SU-DHL-6 (cell line): ENCODE results near the gene MYO5C.

Source experiments
- H2AFZ ChIP-seq: fragments of 200-600 bp; sonication (generic); 2 replicates; pipeline ENCODE4 v1.6.1; 2014; ENCODE audit warnings: low read depth, mild to moderate bottlenecking, moderate library complexity, mixed read lengths, antibody characterized with exemption, low read length; ENCODE audit not compliant: severe bottlenecking
- H3F3A ChIP-seq: fragments of 200-600 bp; shearing (Covaris generic); 2 replicates; pipeline ENCODE4 v1.6.0; 2016; ENCODE audit warnings: antibody characterized with exemption, mild to moderate bottlenecking; ENCODE audit not compliant: insufficient read depth
- H3K27ac ChIP-seq: fragments of 200-600 bp; sonication (generic); 2 replicates; pipeline ENCODE4 v1.5.1; 2016; ENCODE audit warnings: low read depth, mild to moderate bottlenecking, low read length, moderate library complexity, mixed read lengths
- H3K27me3 ChIP-seq: fragments of 200-600 bp; sonication (generic), shearing (Covaris generic); 2 replicates; pipeline ENCODE4 v1.6.0; 2014; ENCODE audit warnings: mild to moderate bottlenecking, low read length
- H3K36me3 ChIP-seq: fragments of 200-600 bp; sonication (generic); 2 replicates; pipeline ENCODE4 v1.6.1; 2014; ENCODE audit warnings: mild to moderate bottlenecking, low read length, mixed read lengths
- H3K4me2 ChIP-seq: fragments of 300-600, 200-600 bp; shearing (Covaris generic), sonication (generic); 2 replicates; pipeline ENCODE4 v1.6.0; 2014; ENCODE audit warnings: low read length, low read depth, mild to moderate bottlenecking; ENCODE audit not compliant: poor library complexity, severe bottlenecking
- H3K4me3 ChIP-seq: fragments of 200-600 bp; sonication (generic); 2 replicates; pipeline ENCODE4 v1.5.1; 2014; ENCODE audit warnings: antibody characterized with exemption, low read length, mild to moderate bottlenecking, mixed read lengths; ENCODE audit not compliant: insufficient read depth, poor library complexity, severe bottlenecking
- H3K79me2 ChIP-seq: fragments of 200-600 bp; sonication (generic); 2 replicates; pipeline ENCODE4 v1.6.1; 2014; ENCODE audit warnings: mild to moderate bottlenecking, low read length, moderate library complexity; ENCODE audit not compliant: insufficient read depth
- H3K9ac ChIP-seq: fragments of 200-600 bp; sonication (generic); 2 replicates; pipeline ENCODE4 v1.7.0; 2014; ENCODE audit warnings: mild to moderate bottlenecking, low read length
- H3K9me2 ChIP-seq: fragments of 200-600 bp; sonication (generic); replicated peaks from 2 replicates; pipeline ENCODE4 v1.6.1; 2014; ENCODE audit warnings: low read length; ENCODE audit not compliant: insufficient read depth
- H3K9me3 ChIP-seq: fragments of 200-600 bp; sonication (generic); 2 replicates; pipeline ENCODE4 v1.6.1; 2014; ENCODE audit warnings: low read length, mixed read lengths; ENCODE audit not compliant: insufficient read depth
- H4K20me1 ChIP-seq: fragments of 200-600 bp; sonication (generic); 2 replicates; pipeline ENCODE4 v1.6.1; 2014; ENCODE audit warnings: low read depth, mild to moderate bottlenecking, antibody characterized with exemption, low read length, moderate library complexity, mixed read lengths
- EZH2phosphoT487 ChIP-seq: fragments of 200-600 bp; sonication (generic), shearing (Covaris generic); conservative IDR thresholded peaks from 2 replicates; pipeline ENCODE4 v1.6.1; 2018; ENCODE audit warnings: mild to moderate bottlenecking, antibody characterized with exemption, low read length, moderate library complexity, mixed read lengths
- TF ChIP-seq, protein P1 (sequence below): fragments of 200-600 bp; sonication (generic); IDR thresholded peaks from one replicate; pipeline ENCODE4 v1.5.1; 2017; ENCODE audit warnings: antibody characterized with exemption, mild to moderate bottlenecking, low read length, moderate library complexity; ENCODE audit not compliant: insufficient read depth, poor library complexity, severe bottlenecking

MYO5C gene

DNA sequence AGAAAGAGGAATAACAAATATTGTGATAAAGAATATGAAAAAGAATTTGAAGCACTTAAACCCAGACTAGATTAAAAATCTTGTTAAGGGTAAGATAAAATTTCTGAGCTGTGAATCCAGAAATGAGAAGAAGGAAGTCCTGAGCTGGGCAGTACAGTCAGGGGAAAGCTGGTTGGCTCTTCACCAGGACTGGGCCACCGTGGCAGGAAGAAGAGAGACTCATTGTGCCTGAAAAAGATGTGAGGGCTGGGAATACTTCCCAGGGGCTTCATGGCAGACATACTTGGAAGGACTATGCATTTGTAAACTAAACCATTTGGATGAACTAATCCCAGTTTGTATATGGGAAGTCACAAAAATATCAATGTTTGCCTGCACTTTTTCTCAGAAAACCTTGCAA lies 28.5 kb upstream of the MYO5C start:
- no peak overlapping the region for H3K27ac ChIP-seq
- TF ChIP-seq, protein P1, sequence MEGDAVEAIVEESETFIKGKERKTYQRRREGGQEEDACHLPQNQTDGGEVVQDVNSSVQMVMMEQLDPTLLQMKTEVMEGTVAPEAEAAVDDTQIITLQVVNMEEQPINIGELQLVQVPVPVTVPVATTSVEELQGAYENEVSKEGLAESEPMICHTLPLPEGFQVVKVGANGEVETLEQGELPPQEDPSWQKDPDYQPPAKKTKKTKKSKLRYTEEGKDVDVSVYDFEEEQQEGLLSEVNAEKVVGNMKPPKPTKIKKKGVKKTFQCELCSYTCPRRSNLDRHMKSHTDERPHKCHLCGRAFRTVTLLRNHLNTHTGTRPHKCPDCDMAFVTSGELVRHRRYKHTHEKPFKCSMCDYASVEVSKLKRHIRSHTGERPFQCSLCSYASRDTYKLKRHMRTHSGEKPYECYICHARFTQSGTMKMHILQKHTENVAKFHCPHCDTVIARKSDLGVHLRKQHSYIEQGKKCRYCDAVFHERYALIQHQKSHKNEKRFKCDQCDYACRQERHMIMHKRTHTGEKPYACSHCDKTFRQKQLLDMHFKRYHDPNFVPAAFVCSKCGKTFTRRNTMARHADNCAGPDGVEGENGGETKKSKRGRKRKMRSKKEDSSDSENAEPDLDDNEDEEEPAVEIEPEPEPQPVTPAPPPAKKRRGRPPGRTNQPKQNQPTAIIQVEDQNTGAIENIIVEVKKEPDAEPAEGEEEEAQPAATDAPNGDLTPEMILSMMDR = no peak
- TF ChIP-seq EZH2phosphoT487 = no peak
- H3K4me2 ChIP-seq = no peak overlapping the region
- no peaks in the 10 kb centered on the region for H3K9me3 ChIP-seq
- H3K4me3 ChIP-seq = no peak overlapping the region
- H3K9me2 ChIP-seq = no peaks in the 10 kb centered on the region
- no peaks in the 10 kb centered on the region for H4K20me1 ChIP-seq
- H3K27me3 ChIP-seq = no peaks in the 10 kb centered on the region
- H2AFZ ChIP-seq = no peak overlapping the region
- no peaks in the 10 kb centered on the region for H3F3A ChIP-seq
- no peaks in the 10 kb centered on the region for H3K79me2 ChIP-seq
- H3K36me3 ChIP-seq = no peaks in the 10 kb centered on the region
- no peak overlapping the region for H3K9ac ChIP-seq

DNA sequence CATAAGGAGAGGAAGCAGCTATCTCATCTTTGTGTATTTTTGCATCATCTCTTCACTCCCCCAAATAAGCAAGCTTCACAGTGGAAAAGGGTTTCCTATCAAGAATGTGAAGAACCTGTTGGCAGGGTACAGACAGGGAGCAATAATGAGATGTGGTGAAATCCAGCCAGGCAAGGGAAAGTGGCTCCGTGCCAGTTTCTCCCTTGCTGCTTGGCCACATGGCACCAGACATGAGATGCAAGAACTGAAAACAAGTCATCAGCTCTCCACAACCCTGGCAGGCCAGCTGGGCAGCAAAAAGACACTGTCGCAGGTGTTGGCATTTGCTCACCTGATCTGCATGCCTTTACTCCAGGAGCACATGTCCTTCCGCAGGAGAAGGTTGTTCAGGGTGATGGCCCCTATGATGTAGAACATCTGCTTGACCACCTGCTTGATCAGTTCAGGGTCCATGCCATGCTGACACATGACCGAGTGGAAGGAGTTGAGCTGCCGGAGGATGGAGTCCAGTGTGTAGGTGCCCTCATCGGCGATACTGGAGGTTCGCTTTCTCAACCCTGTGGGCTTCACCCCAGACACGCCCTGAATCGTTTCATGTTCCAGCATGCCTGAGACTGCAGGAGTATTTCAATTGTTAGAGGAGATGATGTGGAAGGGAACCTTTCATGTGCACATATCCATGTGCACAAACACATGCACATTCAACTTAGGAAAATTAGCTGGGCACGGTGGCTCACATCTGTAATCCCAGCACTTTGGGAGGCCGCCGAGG lies 23.3 kb upstream of the MYO5C start:
- no peaks in the 10 kb centered on the region for H3K79me2 ChIP-seq
- H3K4me2 ChIP-seq = no peak overlapping the region
- H3K27ac ChIP-seq = no peak overlapping the region
- TF ChIP-seq, protein P1 = no peak
- no peak for TF ChIP-seq EZH2phosphoT487
- H3K9me2 ChIP-seq = no peaks in the 10 kb centered on the region
- no peaks in the 10 kb centered on the region for H3F3A ChIP-seq
- no peak overlapping the region for H3K4me3 ChIP-seq
- H3K9ac ChIP-seq = no peak overlapping the region
- H2AFZ ChIP-seq = no peak overlapping the region
- H3K36me3 ChIP-seq = peaks cover 6% of the 10 kb centered on the region; the same call in 1 of the 2 replicates
- no peaks in the 10 kb centered on the region for H3K27me3 ChIP-seq
- H3K9me3 ChIP-seq = no peaks in the 10 kb centered on the region
- no peaks in the 10 kb centered on the region for H4K20me1 ChIP-seq

DNA sequence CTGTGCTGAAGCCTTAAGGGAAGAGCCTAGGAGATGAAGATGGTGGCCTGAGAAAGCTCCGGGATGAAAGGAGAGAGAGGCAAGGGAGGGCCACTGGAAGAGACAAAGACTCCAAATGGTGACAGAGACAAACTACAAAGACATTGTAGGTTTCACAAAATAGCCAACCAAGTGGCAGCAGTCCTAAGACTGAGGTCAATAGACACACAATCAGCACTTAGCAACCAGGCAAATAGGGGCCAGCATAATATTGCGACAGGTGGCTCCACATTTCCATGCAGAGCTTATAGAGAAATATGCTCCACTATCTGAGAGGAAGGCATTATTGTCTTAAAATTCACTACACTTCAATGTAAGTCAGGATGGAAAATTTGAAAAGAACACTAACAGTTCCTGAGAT lies 22.1 kb upstream of the MYO5C start:
- no peak for TF ChIP-seq EZH2phosphoT487
- TF ChIP-seq, protein P1 = no peak
- H3K27ac ChIP-seq = no peak overlapping the region
- H4K20me1 ChIP-seq = no peaks in the 10 kb centered on the region
- H3K4me3 ChIP-seq = no peak overlapping the region
- no peak overlapping the region for H2AFZ ChIP-seq
- H3K36me3 ChIP-seq = peaks cover 6% of the 10 kb centered on the region; the same call in 1 of the 2 replicates
- H3K4me2 ChIP-seq = no peak overlapping the region
- no peaks in the 10 kb centered on the region for H3K27me3 ChIP-seq
- no peaks in the 10 kb centered on the region for H3K79me2 ChIP-seq
- H3K9me2 ChIP-seq = no peaks in the 10 kb centered on the region
- no peaks in the 10 kb centered on the region for H3F3A ChIP-seq
- H3K9ac ChIP-seq = no peak overlapping the region
- no peaks in the 10 kb centered on the region for H3K9me3 ChIP-seq
